ENCODE data around the gene ZNF366. TPM values are rescaled to one million over a fixed set of nuclear protein-coding genes. Genes with fewer than 3 reads are reported as not detected.

The ZNF366 gene
- polyA plus RNA-seq, 1 donor (not counting 4 experiments of a cell fraction or from before 2014, with no cell fraction given), result not detected

DNA sequence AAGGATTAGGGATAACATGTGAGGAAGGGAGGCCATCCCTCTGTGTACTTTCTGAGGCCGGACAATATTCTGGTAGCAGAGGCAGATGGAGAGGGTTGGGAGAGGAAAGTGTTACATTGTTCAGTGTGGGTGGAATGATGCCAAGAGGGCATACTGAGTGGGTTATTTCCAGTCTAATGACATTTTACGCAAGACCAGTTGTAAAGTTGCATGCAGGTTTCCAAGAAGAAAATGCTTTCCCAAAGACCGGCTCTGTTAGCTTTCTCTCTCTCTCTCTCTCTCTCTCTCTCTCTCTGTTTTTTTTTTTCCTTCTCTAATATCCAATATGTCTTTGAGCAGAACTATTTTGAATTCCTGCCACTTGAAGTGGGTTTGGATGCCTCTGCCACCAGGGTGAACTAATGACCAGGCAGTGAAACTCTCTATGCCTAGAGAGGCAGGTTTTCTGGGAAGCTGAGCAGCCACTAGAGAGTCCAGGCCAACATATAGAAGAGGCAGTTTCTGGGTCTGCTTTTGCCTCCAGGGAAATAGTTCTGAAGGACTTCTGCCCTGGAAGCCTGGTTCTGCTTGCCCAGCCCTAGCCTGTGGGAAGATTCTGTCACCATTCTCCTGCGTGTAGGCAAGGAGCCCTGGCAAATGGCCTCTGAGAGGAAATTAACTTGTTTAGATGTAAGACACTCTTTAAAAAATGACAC, 24.4 kb upstream of the ZNF366 start:
- H3K4me3 ChIP-seq (ENCODE audit: control insufficient read depth in 2 of 3, extremely low read depth in 1 of 3, insufficient read depth in 2 of 3, low read depth in 1 of 3, low read length in 3 of 3), result no peak overlapping the region
- no peaks in the 10 kb centered on the region for H3K9me1 ChIP-seq (ENCODE audit: control insufficient read depth, extremely low read depth, insufficient read depth, low read length)
- no peaks in the 10 kb centered on the region for H3K79me2 ChIP-seq (ENCODE audit: control insufficient read depth, insufficient read depth, low read length)
- no peaks in the 10 kb centered on the region for H4K20me1 ChIP-seq (ENCODE audit: control insufficient read depth, extremely low read depth, insufficient read depth, low read length)
- no peaks in the 10 kb centered on the region for H3K36me3 ChIP-seq (ENCODE audit: control insufficient read depth in 2 of 2, extremely low read depth in 1 of 2, insufficient read depth in 2 of 2, low read length in 2 of 2)
- no peaks in the 10 kb centered on the region for H3K27me3 ChIP-seq (ENCODE audit: control insufficient read depth, extremely low read depth, insufficient read depth, low read length)
- no peak overlapping the region for H3K9ac ChIP-seq (ENCODE audit: control insufficient read depth, extremely low read depth, insufficient read depth, low read length)
- H3K9me3 ChIP-seq (ENCODE audit: control insufficient read depth, low read depth, low read length), result no peaks in the 10 kb centered on the region
- TF ChIP-seq EZH2 (IDR thresholded peaks at IDR 0.05; ENCODE audit: low read length), result no peak
- TF ChIP-seq, protein P1, sequence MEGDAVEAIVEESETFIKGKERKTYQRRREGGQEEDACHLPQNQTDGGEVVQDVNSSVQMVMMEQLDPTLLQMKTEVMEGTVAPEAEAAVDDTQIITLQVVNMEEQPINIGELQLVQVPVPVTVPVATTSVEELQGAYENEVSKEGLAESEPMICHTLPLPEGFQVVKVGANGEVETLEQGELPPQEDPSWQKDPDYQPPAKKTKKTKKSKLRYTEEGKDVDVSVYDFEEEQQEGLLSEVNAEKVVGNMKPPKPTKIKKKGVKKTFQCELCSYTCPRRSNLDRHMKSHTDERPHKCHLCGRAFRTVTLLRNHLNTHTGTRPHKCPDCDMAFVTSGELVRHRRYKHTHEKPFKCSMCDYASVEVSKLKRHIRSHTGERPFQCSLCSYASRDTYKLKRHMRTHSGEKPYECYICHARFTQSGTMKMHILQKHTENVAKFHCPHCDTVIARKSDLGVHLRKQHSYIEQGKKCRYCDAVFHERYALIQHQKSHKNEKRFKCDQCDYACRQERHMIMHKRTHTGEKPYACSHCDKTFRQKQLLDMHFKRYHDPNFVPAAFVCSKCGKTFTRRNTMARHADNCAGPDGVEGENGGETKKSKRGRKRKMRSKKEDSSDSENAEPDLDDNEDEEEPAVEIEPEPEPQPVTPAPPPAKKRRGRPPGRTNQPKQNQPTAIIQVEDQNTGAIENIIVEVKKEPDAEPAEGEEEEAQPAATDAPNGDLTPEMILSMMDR (optimal IDR thresholded peaks at IDR 0.05 in 1 of 3, IDR thresholded peaks at IDR 0.05 in 1 of 3, conservative IDR thresholded peaks at IDR 0.05 in 1 of 3; ENCODE audit: extremely low read depth in 1 of 3, insufficient read depth in 2 of 3, low read length in 3 of 3), result no peak
- no peaks in the 10 kb centered on the region for H3K4me1 ChIP-seq (ENCODE audit: control insufficient read depth, extremely low read depth, insufficient read depth, low read length)
- FAIRE-seq (no peak), DNase-seq (ENCODE audit: low read depth, low spot score) (no peak)
- no peak overlapping the region for H2AFZ ChIP-seq (ENCODE audit: control insufficient read depth, low read length)
- H3K4me2 ChIP-seq (ENCODE audit: control insufficient read depth, extremely low read depth, insufficient read depth, low read depth, low read length), result no peak overlapping the region
- no peak overlapping the region for H3K27ac ChIP-seq (ENCODE audit: control insufficient read depth, insufficient read depth, low read length)
- dilution Hi-C loops (cut with MboI; ENCODE audit: extremely low pct_ligation_motif_present, low sequenced_read_pairs), result no loop called here

DNA sequence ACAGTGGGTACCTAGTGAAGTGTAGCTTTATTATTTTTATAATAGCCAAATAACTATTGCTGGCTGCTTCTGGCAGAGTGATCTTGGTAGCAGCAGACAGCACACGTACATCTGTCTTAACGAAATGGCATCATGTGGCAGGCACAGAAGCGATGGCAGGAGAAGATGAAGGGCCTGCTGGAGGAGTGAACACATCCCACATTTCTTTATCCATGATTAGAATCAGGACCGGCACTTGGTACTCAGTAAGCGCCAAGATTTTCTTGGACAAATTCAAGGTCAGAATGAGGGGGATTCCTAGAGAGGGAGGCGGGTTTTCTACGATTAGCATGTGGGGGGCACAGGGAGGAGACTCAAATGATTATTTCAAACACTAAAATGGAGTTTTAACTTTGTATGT, 23.0 kb upstream of the ZNF366 start:
- Histone ChIP-seq H3K27ac (ENCODE audit: control insufficient read depth, insufficient read depth, low read length) (no peak overlapping the region), H3K79me2 (ENCODE audit: control insufficient read depth, insufficient read depth, low read length) (no peaks in the 10 kb centered on the region), H2AFZ (ENCODE audit: control insufficient read depth, low read length) (no peak overlapping the region), H3K9ac (ENCODE audit: control insufficient read depth, extremely low read depth, insufficient read depth, low read length) (no peak overlapping the region), H3K4me2 (ENCODE audit: control insufficient read depth, extremely low read depth, insufficient read depth, low read depth, low read length) (no peak overlapping the region), H3K27me3 (ENCODE audit: control insufficient read depth, extremely low read depth, insufficient read depth, low read length) (no peaks in the 10 kb centered on the region), H3K9me1 (ENCODE audit: control insufficient read depth, extremely low read depth, insufficient read depth, low read length) (no peaks in the 10 kb centered on the region), H3K36me3 (ENCODE audit: control insufficient read depth in 2 of 2, extremely low read depth in 1 of 2, insufficient read depth in 2 of 2, low read length in 2 of 2) (no peaks in the 10 kb centered on the region), H3K9me3 (ENCODE audit: control insufficient read depth, low read depth, low read length) (no peaks in the 10 kb centered on the region), H3K4me1 (ENCODE audit: control insufficient read depth, extremely low read depth, insufficient read depth, low read length) (peaks cover 4% of the 10 kb centered on the region), H3K4me3 (ENCODE audit: control insufficient read depth in 2 of 3, extremely low read depth in 1 of 3, insufficient read depth in 2 of 3, low read depth in 1 of 3, low read length in 3 of 3) (no peak overlapping the region), H4K20me1 (ENCODE audit: control insufficient read depth, extremely low read depth, insufficient read depth, low read length) (no peaks in the 10 kb centered on the region)
- DNase-seq (ENCODE audit: low read depth, low spot score) (no peak), FAIRE-seq (no peak)
- dilution Hi-C loops (cut with MboI; ENCODE audit: extremely low pct_ligation_motif_present, low sequenced_read_pairs), result no loop called here
- TF ChIP-seq EZH2 (IDR thresholded peaks at IDR 0.05; ENCODE audit: low read length), result no peak
- TF ChIP-seq, protein P1 (optimal IDR thresholded peaks at IDR 0.05 in 1 of 3, IDR thresholded peaks at IDR 0.05 in 1 of 3, conservative IDR thresholded peaks at IDR 0.05 in 1 of 3; ENCODE audit: extremely low read depth in 1 of 3, insufficient read depth in 2 of 3, low read length in 3 of 3), result no peak

Measured in keratinocyte (primary cell).